ENCODE data around the gene MRPL38.

MRPL38 gene

GRCh38 chr17:75919611-75920010, 14.9 kb upstream of the MRPL38 start:
- DNase-seq (ENCODE audit: low read depth, low spot score) = no peak

DNA sequence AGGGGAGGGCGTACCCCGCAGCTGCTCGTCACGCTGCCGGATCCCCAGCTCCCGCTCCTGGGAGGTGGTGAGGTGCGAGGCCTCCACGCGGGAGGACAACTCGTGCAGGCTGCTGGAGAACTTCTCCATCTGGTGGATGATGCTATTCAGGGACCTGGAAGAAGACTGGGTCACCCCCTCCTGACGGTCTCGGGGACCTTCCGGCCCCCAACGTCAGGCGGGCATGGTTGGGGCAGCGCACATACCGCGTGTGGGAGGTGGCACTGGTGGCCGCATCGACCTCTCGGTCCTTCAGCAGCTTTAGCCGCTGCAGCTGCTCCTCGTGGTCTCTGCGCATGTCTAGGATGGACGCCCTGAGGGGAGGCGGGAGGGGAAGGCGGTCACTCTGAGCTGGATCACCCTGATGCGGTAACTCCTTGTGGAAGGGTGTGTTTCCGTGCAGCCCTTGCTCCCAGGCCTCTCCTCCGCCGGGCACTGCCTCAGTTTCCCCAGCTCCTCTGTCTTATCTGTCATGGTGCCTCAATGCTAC, 13.3 kb upstream of the MRPL38 start:
- DNase-seq (ENCODE audit: low read depth, low spot score) = no peak

DNA sequence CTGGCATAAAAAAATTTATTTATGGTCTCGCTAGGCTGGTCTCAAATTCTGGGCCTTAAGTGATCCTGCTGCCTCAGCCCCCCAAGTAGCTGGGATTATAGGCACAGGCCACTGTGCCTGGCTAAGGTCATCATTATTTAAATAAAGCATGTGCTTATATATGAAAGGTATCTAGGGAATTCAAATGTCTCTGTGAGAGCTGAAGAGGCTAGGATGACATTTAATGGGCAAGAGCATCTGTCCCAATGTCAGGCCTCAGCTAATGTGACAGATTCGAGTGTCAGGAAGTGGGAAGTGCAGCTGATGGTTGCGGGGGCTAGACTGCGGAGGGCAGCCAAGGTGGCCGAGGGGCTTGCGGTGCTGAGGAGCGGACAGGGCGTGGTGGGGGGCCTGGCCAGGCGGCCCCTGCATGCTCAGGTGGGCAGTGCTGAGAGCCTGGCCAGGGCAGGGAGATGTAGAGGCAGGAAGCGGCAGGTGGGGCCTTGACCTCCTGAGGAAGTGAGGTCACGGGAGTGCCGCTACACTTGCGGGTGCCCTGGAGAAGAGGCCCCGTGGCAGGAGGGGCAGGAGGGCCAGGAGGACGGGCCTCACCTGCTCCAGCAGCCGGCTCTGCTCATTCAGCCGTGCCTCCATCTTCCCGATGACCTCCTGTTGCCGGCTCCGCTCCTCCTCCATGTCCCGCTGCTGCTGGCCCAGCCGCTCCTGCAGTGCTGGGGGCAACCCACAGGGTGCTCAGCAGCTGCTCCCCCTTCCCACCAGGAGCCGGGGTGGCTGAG, 12.6 kb upstream of the MRPL38 start:
- DNase-seq (ENCODE audit: low read depth, low spot score) = no peak

DNA sequence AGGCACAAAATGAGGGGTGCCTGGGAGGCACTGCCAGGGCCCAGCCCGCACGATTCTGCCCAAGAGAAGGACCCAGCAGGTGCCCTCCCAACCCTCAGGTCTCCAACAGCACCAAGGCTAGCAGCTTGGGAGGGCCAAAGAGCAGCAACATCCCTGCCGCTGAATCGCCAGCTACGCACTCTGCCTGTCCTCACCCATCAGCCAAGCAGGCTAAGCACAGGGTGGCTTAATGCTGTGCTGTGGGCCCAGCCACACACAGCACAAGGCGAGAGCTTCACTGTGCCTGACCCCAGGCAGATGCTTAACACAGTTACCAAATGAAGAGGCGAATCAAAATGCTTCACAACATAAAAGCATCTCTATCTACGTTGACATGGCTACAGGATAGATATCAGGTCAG, 10.6 kb upstream of the MRPL38 start:
- DNase-seq (ENCODE audit: low read depth, low spot score) = no peak

DNA sequence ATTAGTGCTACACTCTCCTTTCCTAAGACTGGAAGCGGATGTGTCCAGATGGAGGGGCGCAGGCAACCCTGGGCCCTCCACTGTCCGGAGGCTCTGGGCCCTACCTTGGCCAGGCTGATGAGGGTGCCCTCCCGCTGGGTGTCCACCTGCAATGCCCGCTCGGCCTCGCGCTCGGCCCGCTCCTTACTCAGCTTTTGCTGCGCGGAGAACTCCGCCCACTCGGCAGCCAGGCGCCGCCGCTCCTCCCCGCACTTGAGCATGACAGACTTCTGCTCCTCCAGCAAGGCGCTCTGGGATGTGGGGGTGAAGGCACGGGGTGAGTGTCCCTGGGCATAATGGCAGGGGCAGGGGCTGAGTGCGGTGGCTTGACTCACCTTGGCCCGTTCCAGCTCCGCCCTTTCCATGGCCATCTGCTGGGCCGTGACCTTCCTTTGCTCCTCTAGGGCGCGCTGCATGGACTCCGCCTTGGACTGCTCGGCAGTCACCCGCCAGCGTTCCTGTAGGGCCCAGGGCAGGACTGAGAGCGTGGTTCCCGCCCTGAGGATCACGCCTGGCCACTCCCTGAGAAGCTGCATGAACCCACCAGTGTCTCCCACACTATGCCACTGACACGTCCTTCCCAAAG, 10.1 kb upstream of the MRPL38 start:
- no peak for DNase-seq (ENCODE audit: low read depth, low spot score)

- no peak for DNase-seq (ENCODE audit: low read depth, low spot score)
These were observed 9.0 kb upstream of the MRPL38 start for GRCh38 chr17:75913537-75914210.

GRCh38 chr17:75910699-75911098, 6.0 kb upstream of the MRPL38 start:
- DNase-seq (ENCODE audit: low read depth, low spot score) = no peak

GRCh38 chr17:75909812-75910274, 5.2 kb upstream of the MRPL38 start:
- no peak for DNase-seq (ENCODE audit: low read depth, low spot score)

GRCh38 chr17:75909051-75909811, 4.5 kb upstream of the MRPL38 start:
- DNase-seq (ENCODE audit: low read depth, low spot score) = no peak

- no peak for DNase-seq (ENCODE audit: low read depth, low spot score)
These were observed 3.5 kb upstream of the MRPL38 start for GRCh38 chr17:75908201-75908600.

GRCh38 chr17:75906143-75906884, 1.6 kb upstream of the MRPL38 start:
- no peak for DNase-seq (ENCODE audit: low read depth, low spot score)

- no peak for DNase-seq (ENCODE audit: low read depth, low spot score)
These were observed 2.3 kb downstream of the MRPL38 start for GRCh38 chr17:75902406-75902805.

DNA sequence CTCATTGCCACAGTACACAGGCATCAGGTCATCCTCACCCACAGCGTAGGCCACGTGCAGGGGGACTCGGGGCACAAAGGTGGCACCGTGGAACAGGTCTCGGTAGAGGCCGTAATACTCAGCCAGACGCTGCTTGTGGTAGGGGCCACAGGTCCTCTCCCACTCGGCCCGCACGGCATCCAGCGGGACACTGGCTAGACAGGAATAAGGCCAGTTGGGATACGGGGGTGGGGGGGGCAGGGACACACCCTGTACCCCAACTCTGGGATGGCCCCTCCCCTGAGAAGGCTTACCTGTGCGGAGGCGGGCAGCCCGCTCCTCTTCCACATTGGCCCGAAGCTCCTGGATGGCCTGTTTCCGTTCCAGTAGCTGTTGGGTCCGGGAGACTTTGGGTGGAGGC, 3.0 kb downstream of the MRPL38 start:
- DNase-seq (ENCODE audit: low read depth, low spot score) = no peak

DNA sequence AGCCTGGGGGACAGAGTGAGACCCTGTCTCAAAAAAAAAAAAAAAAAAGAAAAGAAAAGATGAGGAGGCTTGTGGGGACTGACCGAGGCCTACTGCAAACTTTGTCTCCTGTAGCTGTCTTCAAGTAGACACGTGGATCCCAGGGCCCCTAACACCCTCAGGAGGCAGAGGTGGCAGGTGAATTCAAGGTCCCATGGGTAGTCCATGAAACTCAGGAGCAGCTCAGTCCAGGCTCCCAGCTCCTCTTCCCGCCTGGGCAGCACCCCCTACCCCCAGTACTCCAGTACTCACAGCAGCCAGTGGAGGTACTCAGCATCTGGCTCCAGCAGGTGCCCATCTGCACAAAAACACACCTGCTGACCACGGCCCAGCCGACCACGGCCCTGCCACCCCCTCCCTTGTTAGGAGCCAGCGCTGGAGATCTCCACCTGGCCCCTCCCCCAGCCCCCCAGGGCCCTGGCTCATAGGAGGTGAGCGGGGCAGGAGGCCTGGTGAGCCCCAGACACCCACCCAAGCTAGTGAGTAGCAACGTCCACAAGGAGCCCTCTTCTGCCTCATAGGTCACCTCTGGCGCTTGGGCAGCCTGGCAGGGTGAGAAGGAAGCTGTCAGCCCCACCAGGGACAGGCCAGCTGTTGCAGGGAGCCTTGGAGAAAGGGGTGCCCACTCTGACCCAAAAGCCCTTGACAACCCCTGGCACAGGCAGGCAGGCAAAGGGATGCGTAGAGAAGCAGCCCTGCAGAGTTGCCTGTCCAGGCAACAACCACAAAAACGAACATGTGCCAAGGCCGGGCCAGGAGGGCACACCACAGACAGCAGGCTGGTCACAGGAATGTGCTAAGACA, 3.8 kb downstream of the MRPL38 start:
- DNase-seq (ENCODE audit: low read depth, low spot score) = no peak

- no peak for DNase-seq (ENCODE audit: low read depth, low spot score)
These were observed 4.8 kb downstream of the MRPL38 start for GRCh38 chr17:75899767-75900468.

DNA sequence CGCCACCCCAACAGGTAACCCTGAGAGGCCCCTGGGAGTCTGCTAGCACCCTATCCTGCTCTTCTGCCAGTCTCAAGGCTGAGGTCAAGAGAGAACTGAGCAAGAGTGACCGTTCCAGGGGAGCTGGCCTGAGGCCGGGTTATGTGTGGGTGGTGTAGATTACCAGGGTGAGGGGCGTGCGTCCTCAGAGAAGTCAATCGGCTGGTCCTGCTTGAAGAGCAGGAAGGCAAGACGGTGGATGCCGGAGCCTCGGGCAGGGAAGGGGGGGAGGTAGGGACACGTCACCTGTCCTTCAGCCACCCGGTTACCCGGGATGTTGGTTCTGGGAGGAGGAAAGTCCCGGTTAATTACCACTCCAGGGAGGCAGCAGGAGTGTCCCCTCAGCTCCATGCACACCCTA, 5.3 kb downstream of the MRPL38 start:
- no peak for DNase-seq (ENCODE audit: low read depth, low spot score)

- DNase-seq (ENCODE audit: low read depth, low spot score) = no peak
These were observed 5.9 kb downstream of the MRPL38 start for GRCh38 chr17:75898791-75899190.

DNA sequence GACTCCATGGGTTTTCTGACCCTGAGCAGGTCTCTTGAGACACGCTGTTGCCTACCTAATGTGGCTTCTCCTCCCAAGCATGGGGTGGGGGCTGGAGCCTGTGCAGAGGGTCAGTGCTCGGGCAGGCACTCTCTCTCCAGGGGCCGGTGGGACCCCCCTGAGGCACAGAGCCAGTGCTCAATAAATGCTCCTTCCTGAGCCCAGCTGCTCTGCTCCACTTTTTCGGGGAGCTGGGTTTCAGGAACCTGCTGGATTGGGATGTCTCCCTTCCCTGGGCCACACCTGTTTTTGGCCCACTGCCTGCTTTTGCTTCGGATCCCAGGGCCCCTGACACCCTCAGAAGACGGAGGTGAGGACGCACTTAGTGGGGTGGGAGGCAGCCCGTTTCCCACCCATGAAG, 6.6 kb downstream of the MRPL38 start:
- DNase-seq (ENCODE audit: low read depth, low spot score) = no peak
